Uterus (tissue), 4 donors: Measurements from ENCODE around the gene GLB1L. TPM values are rescaled to one million over a fixed set of nuclear protein-coding genes. Genes with fewer than 3 reads are reported as not detected.

Source experiments
- DNase-seq, 2 donors: peaks; one replicate each; pipeline ENCODE4 v3.0.0-alpha.2; 2019 to 2020
- H3K27ac ChIP-seq, 2 donors: fragments of 200-600 bp; sonication (generic); 1 replicate in 1 of 2; 2 replicates in 1 of 2; pipeline ENCODE4 v1.5.1; 2016 to 2018
- H3K27me3 ChIP-seq, 2 donors: fragments of 200-600 bp; sonication (generic); one replicate each; pipeline ENCODE4 v1.5.1; 2018 to 2019; ENCODE audit warnings: control low read depth in 1 of 2
- H3K36me3 ChIP-seq, 2 donors: fragments of 200-600 bp; sonication (generic); one replicate each; pipeline ENCODE4 v1.5.1; 2019; ENCODE audit warnings: control low read depth in 1 of 2
- H3K4me1 ChIP-seq, 2 donors: fragments of 200-600 bp; sonication (generic); one replicate each; pipeline ENCODE4 v1.5.1; 2018 to 2019; ENCODE audit warnings: control low read depth in 1 of 2
- H3K4me3 ChIP-seq, 2 donors: fragments of 200-600 bp; sonication (generic); 1 replicate in 1 of 2; 2 replicates in 1 of 2; pipeline ENCODE4 v1.5.1; 2018 to 2019; ENCODE audit warnings: mild to moderate bottlenecking in 1 of 2
- H3K9me3 ChIP-seq, 2 donors: fragments of 200-600 bp; sonication (generic); one replicate each; pipeline ENCODE4 v1.5.1; 2019; ENCODE audit warnings: control low read depth in 1 of 2
- POLR2A ChIP-seq, 2 donors: fragments of 450-650 bp; IDR thresholded peaks; one replicate each; pipeline ENCODE4 v1.6.1; 2016; ENCODE audit warnings: antibody characterized with exemption in 2 of 2, mild to moderate bottlenecking in 1 of 2, moderate library complexity in 1 of 2
- intact Hi-C: fragments of 100-400 bp; cut with DNase I; formaldehyde crosslinking; loops from one replicate; pipeline ENCODE4 v1.15.1; 2023; ENCODE audit warnings: low total_unique reads
- total RNA-seq, 4 donors: library from RNA; depleted of rRNA in 3 of 4; stranded (reverse); fragments of >200 nt in 3 of 4; gene quantifications; one replicate each; pipeline versions ENCODE4 v1.1.0 to v1.2.4, GENCODE V29; 2014 to 2023
- TF ChIP-seq, protein P1 (sequence below), 4 experiments: fragments of 200-600 bp in 2 of 4; fragments of 450-650 bp in 2 of 4; sonication (generic) in 2 of 4; IDR thresholded peaks; one replicate each; pipeline ENCODE4 v1.5.1; 2016 to 2019; ENCODE audit warnings: antibody characterized with exemption in 4 of 4, mild to moderate bottlenecking in 2 of 4, moderate library complexity in 1 of 4
- donor health status: DM: yes; HTN: yes; CAD: no.

Gene GLB1L
- total RNA-seq, 4 donors from 2014 or later: 8.2 to 20.7 (median 10.9) TPM

DNA sequence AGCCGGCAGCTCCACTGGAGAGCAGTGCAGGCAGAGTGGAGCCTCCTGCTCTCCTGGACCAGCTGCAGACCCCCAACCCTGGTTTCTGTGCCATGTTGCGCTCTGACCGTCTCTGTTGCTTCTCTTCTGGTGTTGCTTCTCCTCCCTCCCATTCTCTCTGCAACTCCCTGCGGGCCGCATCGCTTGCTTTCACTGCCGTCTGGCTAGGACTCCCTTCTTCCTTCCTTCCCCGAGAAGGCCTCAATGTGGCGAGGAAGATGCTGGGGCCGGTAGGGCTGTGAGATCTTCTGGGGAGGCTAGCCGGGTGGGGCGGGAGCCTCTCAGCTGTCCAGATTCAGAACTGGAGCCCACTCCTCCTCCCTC, 40.1 kb upstream of the GLB1L start:
- intact Hi-C loops: no loop called here
- TF ChIP-seq, protein P1, sequence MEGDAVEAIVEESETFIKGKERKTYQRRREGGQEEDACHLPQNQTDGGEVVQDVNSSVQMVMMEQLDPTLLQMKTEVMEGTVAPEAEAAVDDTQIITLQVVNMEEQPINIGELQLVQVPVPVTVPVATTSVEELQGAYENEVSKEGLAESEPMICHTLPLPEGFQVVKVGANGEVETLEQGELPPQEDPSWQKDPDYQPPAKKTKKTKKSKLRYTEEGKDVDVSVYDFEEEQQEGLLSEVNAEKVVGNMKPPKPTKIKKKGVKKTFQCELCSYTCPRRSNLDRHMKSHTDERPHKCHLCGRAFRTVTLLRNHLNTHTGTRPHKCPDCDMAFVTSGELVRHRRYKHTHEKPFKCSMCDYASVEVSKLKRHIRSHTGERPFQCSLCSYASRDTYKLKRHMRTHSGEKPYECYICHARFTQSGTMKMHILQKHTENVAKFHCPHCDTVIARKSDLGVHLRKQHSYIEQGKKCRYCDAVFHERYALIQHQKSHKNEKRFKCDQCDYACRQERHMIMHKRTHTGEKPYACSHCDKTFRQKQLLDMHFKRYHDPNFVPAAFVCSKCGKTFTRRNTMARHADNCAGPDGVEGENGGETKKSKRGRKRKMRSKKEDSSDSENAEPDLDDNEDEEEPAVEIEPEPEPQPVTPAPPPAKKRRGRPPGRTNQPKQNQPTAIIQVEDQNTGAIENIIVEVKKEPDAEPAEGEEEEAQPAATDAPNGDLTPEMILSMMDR (IDR thresholded peaks at IDR 0.05): no peak
- TF ChIP-seq POLR2A (IDR thresholded peaks at IDR 0.05): no peak
- H3K27me3 ChIP-seq: no peaks in the 10 kb centered on the region
- no peak for DNase-seq
- no peaks in the 10 kb centered on the region for H3K9me3 ChIP-seq
- H3K4me3 ChIP-seq: no peak overlapping the region
- peaks cover 4 to 8% of the 10 kb centered on the region in 2 donors for H3K4me1 ChIP-seq
- no peaks in the 10 kb centered on the region for H3K36me3 ChIP-seq
- H3K27ac ChIP-seq: peak overlapping the region; percentile 82 to 95

DNA sequence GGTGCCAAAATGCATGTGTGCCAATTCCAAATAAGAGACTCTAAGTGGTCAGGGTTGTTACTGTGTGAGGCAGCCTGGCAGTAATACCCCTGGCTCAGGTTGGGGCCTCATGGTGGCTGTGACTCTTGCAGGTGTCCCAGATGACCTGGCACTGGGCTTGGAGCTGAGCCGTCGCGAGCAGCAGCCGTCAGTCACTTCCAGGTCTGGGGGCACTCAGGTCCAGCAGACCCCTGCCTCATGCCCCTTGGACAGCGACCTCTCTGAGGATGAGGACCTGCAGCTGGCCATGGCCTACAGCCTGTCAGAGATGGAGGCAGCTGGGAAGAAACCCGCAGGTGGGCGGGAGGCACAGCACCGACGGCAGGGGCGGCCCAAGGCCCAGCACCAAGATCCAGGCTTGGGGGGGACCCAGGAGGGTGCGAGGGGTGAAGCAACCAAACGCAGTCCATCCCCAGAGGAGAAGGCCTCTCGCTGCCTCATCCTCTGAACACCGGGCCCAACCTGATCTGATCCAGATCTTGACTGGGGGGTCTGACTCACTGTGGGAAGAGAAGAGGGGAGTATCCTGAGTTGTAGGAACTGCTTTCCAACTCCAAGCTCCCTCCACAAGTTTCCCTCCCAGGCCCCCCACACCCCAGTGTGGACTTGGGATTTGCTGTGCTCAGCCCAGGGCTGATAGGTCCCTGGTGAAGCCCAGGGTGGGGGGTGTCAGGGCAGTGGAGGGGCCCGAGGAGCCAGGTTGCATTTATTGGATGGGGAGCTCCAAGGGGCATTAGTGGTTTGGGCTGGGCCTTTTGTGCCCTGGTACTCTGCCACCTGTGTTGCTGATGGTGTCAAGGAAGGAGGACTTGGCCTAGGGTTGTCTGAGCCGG, 39.5 kb upstream of the GLB1L start:
- no peak for DNase-seq
- H3K4me1 ChIP-seq: peaks cover under 1 to 4% of the 10 kb centered on the region in 2 donors
- H3K9me3 ChIP-seq: no peaks in the 10 kb centered on the region
- intact Hi-C loops: no loop called here
- H3K27ac ChIP-seq: peak overlapping the region; percentile 82 to 95
- no peak for TF ChIP-seq POLR2A (IDR thresholded peaks at IDR 0.05)
- TF ChIP-seq, protein P1 (IDR thresholded peaks at IDR 0.05): no peak
- H3K36me3 ChIP-seq: no peaks in the 10 kb centered on the region
- H3K27me3 ChIP-seq: no peaks in the 10 kb centered on the region
- H3K4me3 ChIP-seq: no peak overlapping the region

DNA sequence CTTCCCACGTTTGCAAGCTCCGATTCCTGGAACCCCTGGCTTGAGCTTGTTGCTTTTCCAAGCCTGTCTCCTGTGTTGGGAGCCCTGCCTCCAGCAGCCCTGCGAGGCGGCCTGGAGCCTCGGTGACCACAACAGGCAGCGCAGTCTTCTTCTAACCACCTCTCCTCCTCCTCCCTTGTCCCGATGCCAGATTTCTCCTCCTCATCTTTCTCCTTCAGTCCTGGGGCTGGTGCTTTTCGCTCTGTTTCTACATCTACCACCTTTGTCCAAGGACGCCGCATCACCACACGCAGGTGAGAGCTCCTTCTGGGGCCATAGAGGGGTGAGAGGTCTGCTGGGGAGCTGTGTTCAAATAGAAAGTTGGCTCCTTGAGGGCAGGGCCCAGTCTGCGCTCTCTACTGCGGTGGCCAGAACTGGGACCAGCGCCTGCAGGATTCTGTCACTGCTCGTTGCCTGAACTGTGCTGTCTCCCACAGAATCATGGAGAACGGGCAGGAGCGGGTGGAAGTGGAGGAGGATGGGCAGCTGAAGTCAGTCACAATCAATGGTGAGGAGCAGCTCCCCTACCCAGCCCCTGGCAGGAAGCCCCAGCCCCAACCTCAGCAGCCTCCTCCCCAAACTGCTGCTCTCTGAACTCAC, 37.8 kb upstream of the GLB1L start:
- H3K9me3 ChIP-seq: no peaks in the 10 kb centered on the region
- peaks cover 6% of the 10 kb centered on the region in 2 donors for H3K4me1 ChIP-seq

DNA sequence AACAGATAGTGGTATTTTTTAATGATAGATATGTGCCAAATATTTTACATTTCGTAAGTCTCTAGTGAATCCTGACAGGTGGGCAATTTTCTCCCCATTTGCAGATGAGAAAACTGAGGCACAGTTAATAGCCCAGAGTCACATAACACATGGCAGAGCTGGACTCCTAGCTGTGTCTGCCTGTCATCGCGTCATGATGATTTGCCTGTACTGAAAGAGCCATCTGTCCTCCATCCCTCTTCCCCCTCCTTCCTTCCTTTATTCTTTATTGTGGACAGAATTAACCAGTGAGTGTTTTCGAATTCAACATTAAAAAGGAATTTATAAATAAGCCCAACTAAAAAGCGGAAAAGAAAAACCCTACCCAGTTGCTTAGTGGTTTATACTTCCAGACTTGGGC, 37.1 kb upstream of the GLB1L start:
- H3K4me1 ChIP-seq: peaks cover 8 to 10% of the 10 kb centered on the region in 2 donors
- H3K27ac ChIP-seq: peak overlapping the region; percentile 40 to 42

More for the DNA sequence above, 37.8 kb upstream of the GLB1L start:
- no peak for TF ChIP-seq POLR2A (IDR thresholded peaks at IDR 0.05)
- TF ChIP-seq, protein P1 (IDR thresholded peaks at IDR 0.05): no peak
- Histone ChIP-seq H3K36me3 (no peaks in the 10 kb centered on the region), H3K27me3 (no peaks in the 10 kb centered on the region), H3K4me3 (no peak overlapping the region), H3K27ac (peak overlapping the region; percentile 40 to 42)
- intact Hi-C loops: no loop called here
- DNase-seq: no peak

More for the DNA sequence above, 37.1 kb upstream of the GLB1L start:
- TF ChIP-seq, protein P1 (IDR thresholded peaks at IDR 0.05): no peak
- TF ChIP-seq POLR2A (IDR thresholded peaks at IDR 0.05): no peak
- intact Hi-C loops: no loop called here
- DNase-seq: no peak
- H3K9me3 ChIP-seq: no peaks in the 10 kb centered on the region
- H3K27me3 ChIP-seq: no peaks in the 10 kb centered on the region
- no peaks in the 10 kb centered on the region for H3K36me3 ChIP-seq
- no peak overlapping the region for H3K4me3 ChIP-seq
